Measurements from ENCODE around the gene NPFFR1. TPM values are rescaled to one million over a fixed set of nuclear protein-coding genes. Genes with fewer than 3 reads are reported as not detected.

Gene NPFFR1
- total and polyA plus RNA-seq, 8 donors: under 0.01 to 0.03 (median 0.03) TPM; not detected in 4

- no peak for ATAC-seq
These were observed 82.7 kb downstream of the NPFFR1 start for GRCh38 chr10:70201105-70201504.

GRCh38 chr10:70198696-70199466 is 84.9 kb downstream of the NPFFR1 start:
- H3K4me1 ChIP-seq: no peaks in the 10 kb centered on the region
- TF ChIP-seq, protein P1, sequence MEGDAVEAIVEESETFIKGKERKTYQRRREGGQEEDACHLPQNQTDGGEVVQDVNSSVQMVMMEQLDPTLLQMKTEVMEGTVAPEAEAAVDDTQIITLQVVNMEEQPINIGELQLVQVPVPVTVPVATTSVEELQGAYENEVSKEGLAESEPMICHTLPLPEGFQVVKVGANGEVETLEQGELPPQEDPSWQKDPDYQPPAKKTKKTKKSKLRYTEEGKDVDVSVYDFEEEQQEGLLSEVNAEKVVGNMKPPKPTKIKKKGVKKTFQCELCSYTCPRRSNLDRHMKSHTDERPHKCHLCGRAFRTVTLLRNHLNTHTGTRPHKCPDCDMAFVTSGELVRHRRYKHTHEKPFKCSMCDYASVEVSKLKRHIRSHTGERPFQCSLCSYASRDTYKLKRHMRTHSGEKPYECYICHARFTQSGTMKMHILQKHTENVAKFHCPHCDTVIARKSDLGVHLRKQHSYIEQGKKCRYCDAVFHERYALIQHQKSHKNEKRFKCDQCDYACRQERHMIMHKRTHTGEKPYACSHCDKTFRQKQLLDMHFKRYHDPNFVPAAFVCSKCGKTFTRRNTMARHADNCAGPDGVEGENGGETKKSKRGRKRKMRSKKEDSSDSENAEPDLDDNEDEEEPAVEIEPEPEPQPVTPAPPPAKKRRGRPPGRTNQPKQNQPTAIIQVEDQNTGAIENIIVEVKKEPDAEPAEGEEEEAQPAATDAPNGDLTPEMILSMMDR (IDR thresholded peaks at IDR 0.05): no peak
- intact Hi-C loops (cut with DNase I): no loop called here
- FAIRE-seq: no peak
- H3K9me3 ChIP-seq: no peaks in the 10 kb centered on the region
- H3K4me3 ChIP-seq: no peak overlapping the region
- no peak for DNase-seq
- H3K27me3 ChIP-seq: no peaks in the 10 kb centered on the region
- 98 to 99% methylated on average over 5 of the region's 5 CpGs for WGBS, 2 donors
- no peak for ATAC-seq
- H3K27ac ChIP-seq: no peak overlapping the region
- H3K36me3 ChIP-seq: peaks cover 0 to 30% (median 14%) of the 10 kb centered on the region in 3 donors

More at GRCh38 chr10:70201105-70201504, 82.7 kb downstream of the NPFFR1 start:
- Histone ChIP-seq H3K27me3 (no peaks in the 10 kb centered on the region), H3K4me1 (no peaks in the 10 kb centered on the region), H3K4me3 (no peak overlapping the region), H3K27ac (no peak overlapping the region), H3K9me3 (no peaks in the 10 kb centered on the region), H3K36me3 (peaks cover 5 to 52% (median 14%) of the 10 kb centered on the region in 3 donors)
- intact Hi-C loops (cut with DNase I): no loop called here
- FAIRE-seq (no peak), DNase-seq (no peak)
- TF ChIP-seq, protein P1 (IDR thresholded peaks at IDR 0.05): no peak
- WGBS, 2 donors: 73 to 82% methylated on average over 1 of the region's 1 CpG

Other genes with a start within 250 kb of the NPFFR1 start
- 10 to 100 TPM in 1 of 6 donors, 1 to 10 TPM in 5; 2.3 to 11.2 (median 6.4) TPM for gene MACROH2A2, start 231.2 kb downstream of the NPFFR1 start, total RNA-seq
- gene MACROH2A2, start 231.2 kb downstream of the NPFFR1 start, polyA plus RNA-seq: 10 to 100 TPM in 1 of 2 donors, 1 to 10 TPM in 1; 7.5 to 13.2 TPM
- gene AIFM2, start 151.2 kb downstream of the NPFFR1 start, total RNA-seq: 1 to 10 TPM; 2.0 to 5.0 (median 3.0) TPM
- gene AIFM2, start 151.2 kb downstream of the NPFFR1 start, polyA plus RNA-seq: 1 to 10 TPM; 3.8 to 4.8 TPM
- gene TYSND1, start 137.3 kb downstream of the NPFFR1 start, total RNA-seq: 1 to 10 TPM; 6.7 to 8.6 (median 7.7) TPM
- gene TYSND1, start 137.3 kb downstream of the NPFFR1 start, polyA plus RNA-seq: 1 to 10 TPM; 8.2 to 9.5 TPM
- 10 to 100 TPM; 28.0 to 60.5 (median 42.7) TPM for gene SAR1A, start 113.5 kb downstream of the NPFFR1 start, total RNA-seq
- 10 to 100 TPM; 13.2 to 30.4 TPM for gene SAR1A, start 113.5 kb downstream of the NPFFR1 start, polyA plus RNA-seq
- gene PPA1, start 50.6 kb downstream of the NPFFR1 start, total RNA-seq: 100 to 1,000 TPM in 3 of 6 donors, 10 to 100 TPM in 3; 83.5 to 122 (median 102) TPM
- gene PPA1, start 50.6 kb downstream of the NPFFR1 start, polyA plus RNA-seq: 100 to 1,000 TPM in 1 of 2 donors, 10 to 100 TPM in 1; 86.0 to 108 TPM
- gene LRRC20, start 98.6 kb upstream of the NPFFR1 start, total RNA-seq: 1 to 10 TPM; 1.3 to 3.7 (median 2.1) TPM
- gene LRRC20, start 98.6 kb upstream of the NPFFR1 start, polyA plus RNA-seq: 1 to 10 TPM; 1.7 to 4.3 TPM
- 10 to 100 TPM; 28.7 to 43.5 (median 35.1) TPM for gene EIF4EBP2, start 120.1 kb upstream of the NPFFR1 start, total RNA-seq
- gene EIF4EBP2, start 120.1 kb upstream of the NPFFR1 start, polyA plus RNA-seq: 10 to 100 TPM; 12.5 to 16.0 TPM
- gene NODAL, start 157.7 kb upstream of the NPFFR1 start, total RNA-seq: not detected
- gene NODAL, start 157.7 kb upstream of the NPFFR1 start, polyA plus RNA-seq: not detected
- gene PALD1, start 194.8 kb upstream of the NPFFR1 start, total RNA-seq: 10 to 100 TPM in 1 of 6 donors, 1 to 10 TPM in 5; 2.2 to 15.1 (median 3.1) TPM
- gene PALD1, start 194.8 kb upstream of the NPFFR1 start, polyA plus RNA-seq: 10 to 100 TPM in 1 of 2 donors, 1 to 10 TPM in 1; 6.2 to 12.4 TPM